HG02852 (cell line): ENCODE data around the gene ZNF268.

ENCODE experiments used
- ATAC-seq: cut with Tn5 transposase; IDR thresholded peaks from one replicate; pipeline ENCODE4 v1.9.1; 2021; ENCODE audit warnings: mild to moderate bottlenecking, moderate library complexity; ENCODE audit not compliant: unreplicated experiment

ZNF268 gene

GRCh38 chr12:133181238-133181959 lies at the start of gene ZNF268:
ZNF268 (plus strand) TSS chr12:133181495; CDS start chr12:133181998, 503 bp downstream.
- peak; percentile 98 for ATAC-seq

- no peak for ATAC-seq
Measured at GRCh38 chr12:133135747-133136146, 45.5 kb upstream of the ZNF268 start.

GRCh38 chr12:133145981-133146380 lies 35.3 kb upstream of the ZNF268 start:
- ATAC-seq = no peak

GRCh38 chr12:133156125-133156690 lies 25.1 kb upstream of the ZNF268 start:
- ATAC-seq = no peak

- ATAC-seq = no peak
Measured at GRCh38 chr12:133165776-133166175, 15.5 kb upstream of the ZNF268 start.

GRCh38 chr12:133172491-133172890 lies 8.8 kb upstream of the ZNF268 start:
- ATAC-seq = no peak

- ATAC-seq = no peak
Measured at GRCh38 chr12:133174901-133175300, 6.4 kb upstream of the ZNF268 start.

- ATAC-seq = no peak
Measured at GRCh38 chr12:133180669-133181068, 626 bp upstream of the ZNF268 start.

- ATAC-seq = no peak
Measured at GRCh38 chr12:133190176-133190575, 8.9 kb downstream of the ZNF268 start.

GRCh38 chr12:133192847-133193246 lies 11.6 kb downstream of the ZNF268 start:
- ATAC-seq = no peak

GRCh38 chr12:133201888-133202287 lies 20.6 kb downstream of the ZNF268 start:
- ATAC-seq = no peak

- ATAC-seq = no peak
Measured at GRCh38 chr12:133202493-133203343, 21.4 kb downstream of the ZNF268 start.

GRCh38 chr12:133203344-133204263 lies 22.3 kb downstream of the ZNF268 start:
- no peak for ATAC-seq

GRCh38 chr12:133204264-133204603 lies 22.9 kb downstream of the ZNF268 start:
- ATAC-seq = no peak

GRCh38 chr12:133206390-133206789 lies 25.1 kb downstream of the ZNF268 start:
- ATAC-seq = no peak

- ATAC-seq = no peak
Measured at GRCh38 chr12:133215724-133216123, 34.4 kb downstream of the ZNF268 start.

- ATAC-seq = no peak
Measured at GRCh38 chr12:133217219-133217618, 35.9 kb downstream of the ZNF268 start.

- no peak for ATAC-seq
Measured at GRCh38 chr12:133220521-133220920, 39.2 kb downstream of the ZNF268 start.

- ATAC-seq = no peak
Measured at GRCh38 chr12:133221241-133221640, 39.9 kb downstream of the ZNF268 start.

GRCh38 chr12:133222211-133222610 lies 40.9 kb downstream of the ZNF268 start:
- ATAC-seq = no peak

GRCh38 chr12:133225527-133225926 lies 44.2 kb downstream of the ZNF268 start:
- no peak for ATAC-seq
